COLO668 (cell line): ENCODE results near the gene ZC3H12C.

Experiments
- DNase-seq: peaks from one replicate; lab custom pipeline; 2025; ENCODE audit not compliant: unreplicated experiment; lab: John Stamatoyannopoulos, UW

The ZC3H12C gene

DNA sequence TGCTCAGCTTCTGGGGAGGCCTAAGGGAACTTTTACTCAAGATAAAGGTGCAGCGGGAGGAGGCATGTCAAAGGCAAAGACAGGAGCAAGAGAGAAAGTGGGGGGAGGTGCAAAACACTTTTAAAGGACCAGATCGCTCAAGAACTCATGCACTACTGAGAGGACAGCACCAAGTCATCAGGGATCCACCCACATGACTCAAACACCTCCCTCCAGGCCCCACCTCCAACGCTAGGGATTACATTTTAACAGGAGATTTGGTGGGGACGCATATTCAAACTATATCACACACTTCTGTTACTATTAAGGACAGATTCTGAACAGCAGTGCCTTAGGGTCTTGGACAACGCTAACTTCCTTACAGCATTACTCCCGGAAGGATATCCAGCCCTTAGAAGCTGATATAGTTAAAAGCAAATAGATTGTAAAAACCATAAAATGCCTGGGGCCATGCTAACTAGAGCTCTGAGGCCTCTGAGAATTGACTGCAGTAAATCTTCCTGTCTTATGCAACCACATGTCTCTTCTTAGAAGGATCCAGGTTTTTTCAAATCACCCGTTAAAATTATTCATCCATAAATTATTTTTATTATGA lies 16.7 kb upstream of the ZC3H12C start:
- DNase-seq: no peak

- no peak for DNase-seq
Observed at GRCh38 chr11:110077346-110077745, 15.8 kb upstream of the ZC3H12C start.

DNA sequence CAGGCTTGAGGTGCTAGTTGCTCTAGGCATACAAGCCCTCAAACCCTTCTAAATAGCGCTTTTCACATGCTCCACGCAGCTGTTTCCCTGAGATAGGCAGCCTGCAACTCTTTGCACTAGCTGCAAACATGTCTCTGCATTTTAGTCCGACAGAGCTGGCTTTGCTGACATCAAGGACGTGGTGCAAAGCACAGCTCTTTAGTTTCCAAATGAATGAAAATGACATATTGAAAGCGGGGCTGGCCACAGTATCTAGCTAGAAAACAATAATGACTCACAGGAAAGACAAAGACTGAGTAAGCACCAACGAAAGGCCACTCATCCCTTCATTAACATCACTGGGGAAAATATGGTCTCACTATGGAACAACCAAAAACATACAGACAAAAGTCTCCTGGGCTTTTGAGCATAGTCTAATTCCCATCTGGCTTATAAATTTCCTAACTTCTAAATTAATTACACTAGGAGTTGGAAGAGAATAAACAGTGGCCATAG lies 15.3 kb upstream of the ZC3H12C start:
- DNase-seq: no peak

DNA sequence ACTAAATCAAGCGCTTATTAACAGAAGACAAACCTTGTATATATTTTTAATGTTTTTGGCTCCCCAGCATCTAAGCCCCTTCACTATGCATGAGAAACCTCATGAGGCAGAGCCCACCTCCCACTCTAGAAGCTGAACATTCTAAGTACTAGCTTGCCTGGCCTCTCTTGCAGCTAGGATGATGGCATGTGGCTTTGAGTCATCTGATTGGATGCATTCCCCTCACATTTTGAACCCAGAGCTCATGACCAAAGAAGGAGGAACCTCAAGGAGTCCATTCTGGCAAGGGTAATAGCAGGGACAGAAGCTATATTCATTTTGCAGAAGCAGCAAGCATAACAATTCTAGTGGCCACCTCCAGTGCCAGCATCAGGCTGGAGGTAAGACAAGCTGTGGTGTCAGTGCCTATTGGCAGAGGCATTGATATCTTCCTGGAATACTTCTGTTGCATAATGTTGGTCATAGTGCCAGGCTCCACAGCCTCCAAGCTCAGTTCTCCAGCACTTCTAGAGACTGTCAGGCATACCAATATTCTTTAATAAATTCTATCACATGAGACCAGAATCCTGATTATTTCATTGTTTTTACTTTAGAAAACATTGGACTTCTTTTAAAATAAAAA lies 14.2 kb upstream of the ZC3H12C start:
- DNase-seq: no peak

DNA sequence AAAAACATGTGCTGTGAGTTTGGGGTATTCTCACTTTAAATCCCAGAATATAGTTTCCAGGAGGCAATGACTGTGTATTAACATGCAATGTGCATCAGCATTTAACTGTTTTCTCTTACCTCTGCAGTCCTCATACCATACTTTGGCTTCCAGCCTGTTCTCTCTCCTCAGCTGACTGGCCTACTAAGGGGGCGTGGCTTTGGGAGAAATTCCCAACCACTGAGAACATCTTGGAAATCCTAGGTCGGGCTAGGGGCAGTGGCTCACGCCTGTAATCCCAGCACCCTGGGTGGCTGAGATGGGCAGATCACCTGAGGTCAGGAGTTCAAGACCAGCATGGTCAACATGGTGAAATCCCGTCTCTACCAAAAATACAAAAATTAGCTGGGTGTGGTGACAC lies 13.5 kb upstream of the ZC3H12C start:
- no peak for DNase-seq

DNA sequence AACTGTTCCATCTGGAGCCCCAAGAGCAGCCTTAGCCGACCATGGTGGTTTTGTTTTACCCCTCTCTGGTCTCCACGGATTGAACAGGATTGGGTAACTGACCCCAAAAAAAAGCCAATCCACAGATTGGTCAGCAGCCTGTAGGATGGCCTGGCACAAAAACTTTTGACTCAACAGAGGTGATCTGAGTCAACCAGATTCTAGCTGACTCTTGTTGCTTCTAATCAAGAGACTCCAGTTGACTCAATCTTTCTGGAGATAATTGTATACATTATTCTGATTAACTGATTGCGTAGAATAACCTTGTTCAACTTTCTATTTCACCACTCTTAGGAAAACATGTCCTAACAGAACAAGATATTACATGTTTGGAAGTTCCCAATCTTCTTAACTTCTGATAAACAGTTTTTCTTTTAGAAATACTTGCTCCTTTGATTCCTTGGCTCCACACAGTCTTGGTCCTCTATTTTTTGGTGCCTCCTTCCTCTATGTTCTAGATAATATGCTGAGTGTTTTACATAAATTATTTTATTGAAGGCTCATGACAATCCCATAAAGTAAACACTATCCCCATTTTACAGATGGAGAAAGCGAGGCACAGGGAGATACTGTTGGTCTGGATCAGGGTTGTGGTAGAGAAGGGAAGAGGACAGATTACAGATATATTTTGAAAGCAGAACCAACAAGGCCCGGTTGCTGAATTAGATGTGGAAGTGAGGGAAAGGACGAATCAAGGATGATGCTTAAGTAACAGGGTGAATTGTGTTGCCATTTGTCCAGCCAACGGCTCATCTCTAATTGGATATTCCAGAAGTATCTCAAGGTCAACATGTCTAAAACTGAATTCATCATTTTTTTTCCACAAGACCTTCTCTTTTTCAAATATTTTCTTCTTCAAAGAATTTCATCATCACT lies 11.5 kb upstream of the ZC3H12C start:
- no peak for DNase-seq

DNA sequence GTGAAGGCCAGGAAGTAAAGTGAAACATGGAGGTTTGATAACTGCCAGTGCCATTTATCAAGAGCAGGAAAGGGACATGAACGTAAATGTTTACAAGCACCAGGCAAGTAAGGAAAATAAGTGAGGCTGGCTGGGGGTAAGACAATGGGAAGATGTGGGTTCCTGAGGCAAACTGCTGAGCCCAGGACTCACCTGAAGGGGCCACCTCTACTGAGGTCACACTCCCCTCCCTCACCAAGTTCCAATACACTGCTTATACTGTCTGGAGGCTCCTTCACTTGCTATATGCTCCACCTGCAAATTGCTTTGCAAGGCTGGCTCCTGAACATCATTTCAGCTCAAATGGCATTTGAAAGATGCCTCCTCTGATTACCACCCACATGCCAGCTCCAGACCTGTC lies 10.3 kb upstream of the ZC3H12C start:
- no peak for DNase-seq

DNA sequence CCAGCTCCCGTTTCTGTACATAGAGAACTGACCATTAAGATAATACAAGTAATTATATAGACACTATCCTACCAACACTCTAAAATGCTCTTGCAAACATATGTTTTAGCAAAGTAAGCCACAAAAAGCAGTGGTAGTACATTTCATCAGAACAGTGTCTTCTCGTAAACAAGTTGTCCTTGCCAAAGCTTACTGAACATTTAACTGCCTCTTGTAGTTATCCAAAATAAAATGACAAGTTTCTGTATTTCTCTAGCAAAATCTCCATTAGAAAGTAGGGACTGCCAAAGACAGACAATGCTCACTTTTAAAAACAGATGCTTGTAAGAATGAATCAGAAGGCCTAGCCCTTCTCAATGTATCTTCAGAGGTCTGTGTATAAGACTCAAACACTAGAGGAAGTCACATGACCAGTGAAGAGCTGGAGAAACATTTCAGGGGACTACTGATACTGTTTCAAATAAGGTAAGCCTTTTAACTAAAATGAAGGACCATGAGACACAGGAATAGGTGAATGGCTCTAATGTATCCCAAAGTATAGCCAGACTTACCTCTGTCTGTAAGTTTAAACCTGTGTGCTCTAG lies 7.8 kb upstream of the ZC3H12C start:
- DNase-seq: no peak

DNA sequence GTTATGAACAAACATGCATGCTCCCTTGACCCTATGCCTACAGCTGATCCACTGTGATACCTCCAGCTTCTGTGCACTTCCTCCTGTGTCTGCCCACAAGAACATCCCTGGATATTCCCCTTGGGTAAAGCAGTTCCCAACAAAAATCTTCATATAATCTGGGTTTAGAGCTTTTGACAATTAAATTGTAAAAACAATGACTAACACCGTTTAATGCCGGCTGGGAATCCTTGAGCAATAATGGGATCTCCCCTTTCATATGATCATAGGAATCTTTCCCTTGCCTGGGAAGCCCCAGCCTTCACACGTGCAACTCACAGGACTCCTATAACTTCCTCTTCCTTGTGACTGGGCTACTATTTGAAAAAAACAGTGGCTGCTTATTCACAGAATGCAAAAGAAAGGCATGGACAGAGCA lies 6.3 kb upstream of the ZC3H12C start:
- no peak for DNase-seq

GRCh38 chr11:110087812-110088534 lies 5.2 kb upstream of the ZC3H12C start:
- DNase-seq: no peak

DNA sequence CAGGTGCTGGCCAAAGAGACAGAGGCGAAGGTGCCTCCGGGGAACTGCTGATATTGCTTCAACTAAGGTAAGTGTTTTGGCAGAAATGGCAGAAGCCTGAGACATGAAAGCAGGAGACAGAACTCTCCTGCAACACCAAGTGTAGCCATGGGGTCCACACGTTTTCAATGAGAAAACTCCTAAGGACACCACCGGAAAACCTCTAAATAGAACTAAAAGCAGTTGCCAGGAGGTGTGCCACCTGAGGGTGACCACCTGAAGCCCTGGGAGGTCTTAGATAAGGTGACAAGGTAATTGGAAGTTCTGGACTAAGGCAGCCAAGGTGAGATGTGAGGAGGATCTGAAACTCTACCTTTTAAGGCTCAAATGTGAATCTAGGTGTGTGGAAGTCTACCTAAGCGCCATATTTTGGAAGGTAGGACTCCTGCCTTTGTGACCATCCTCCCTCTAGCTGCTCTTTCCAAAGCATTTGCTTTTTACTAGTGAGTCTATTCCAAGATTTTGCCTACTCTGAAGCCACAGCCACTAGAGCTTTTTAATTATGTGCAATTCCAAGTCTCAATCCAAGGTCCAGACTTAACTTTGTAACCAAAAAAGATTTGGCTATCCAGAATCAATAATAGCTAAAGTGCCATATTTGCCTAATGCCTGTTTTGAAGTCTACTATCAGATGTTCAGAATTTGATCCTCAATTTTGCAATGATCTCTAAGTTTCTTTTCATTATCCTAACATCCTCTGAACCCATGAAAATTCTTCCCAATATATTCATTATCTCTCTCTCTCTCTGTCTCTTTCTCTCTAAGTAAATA lies 4.5 kb upstream of the ZC3H12C start:
- no peak for DNase-seq

- DNase-seq: no peak
Observed at GRCh38 chr11:110089617-110090282, 3.4 kb upstream of the ZC3H12C start.

GRCh38 chr11:110090466-110091026 lies 2.6 kb upstream of the ZC3H12C start:
- no peak for DNase-seq

DNA sequence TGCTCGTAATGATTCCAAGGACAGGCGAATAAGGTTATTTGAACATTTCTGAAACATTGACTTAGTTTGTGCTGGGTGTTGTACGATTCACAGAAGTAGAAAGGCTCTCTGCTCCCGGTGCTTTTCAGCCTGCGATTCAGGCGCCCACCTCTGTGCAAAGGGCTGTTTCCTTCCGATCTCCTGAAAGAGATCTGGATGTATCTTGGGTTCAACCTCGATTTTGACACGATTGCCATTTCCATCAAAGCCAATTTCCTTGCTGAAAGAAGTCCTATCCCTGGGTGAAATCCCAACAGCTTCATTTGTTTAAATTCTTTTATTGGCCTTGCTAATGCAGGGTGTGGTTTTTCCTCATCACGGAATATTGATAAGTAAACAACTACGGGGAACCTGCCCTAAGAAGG lies 1.1 kb upstream of the ZC3H12C start:
- DNase-seq: no peak

GRCh38 chr11:110093407-110094297 lies 460 bp downstream of the ZC3H12C start:
- DNase-seq: peak; percentile 83

GRCh38 chr11:110094298-110095285 lies 1.4 kb downstream of the ZC3H12C start:
- no peak for DNase-seq

DNA sequence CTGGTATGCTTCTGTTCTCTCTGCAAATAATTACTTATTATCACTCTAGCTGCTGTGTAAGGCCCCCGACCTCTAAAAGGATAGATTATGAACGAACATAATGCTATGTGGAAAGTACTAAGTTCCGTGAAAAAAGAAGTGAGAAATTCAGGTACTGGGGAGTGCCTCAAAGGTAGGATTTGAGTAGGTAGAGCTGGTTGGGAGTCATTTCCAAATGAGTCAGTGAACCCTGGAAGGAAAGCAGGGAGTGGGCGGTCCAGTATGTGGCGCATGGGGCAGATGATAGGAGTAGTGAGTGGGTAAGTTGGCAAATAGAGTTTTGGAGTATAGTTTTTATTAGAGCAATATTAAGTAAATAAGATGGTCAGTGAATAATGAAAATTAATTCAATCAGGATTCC lies 2.4 kb downstream of the ZC3H12C start:
- no peak for DNase-seq
